SK-N-SH treated with all-trans-retinoic acid at 6 μM for 48 hours (cell line): ENCODE results near the gene P4HTM.

Experiments used
- BACH2 ChIP-seq: fragments of 250-450 bp; sonication (Bioruptor Pico); IDR thresholded peaks from 2 replicates; pipeline ENCODE4 v1.9.0; 2021; ENCODE audit warnings: mild to moderate bottlenecking, borderline replicate concordance
- CREB5 ChIP-seq: fragments of 250-450 bp; sonication (Bioruptor Pico); IDR thresholded peaks from 2 replicates; pipeline ENCODE4 v1.5.1; 2020; ENCODE audit warnings: low read depth, mild to moderate bottlenecking, moderate library complexity
- ESRRG ChIP-seq: fragments of 250-450 bp; sonication (Bioruptor Pico); IDR thresholded peaks from 2 replicates; pipeline ENCODE4 v1.6.1; 2021; ENCODE audit warnings: mild to moderate bottlenecking
- GLIS3 ChIP-seq: fragments of 250-450 bp; sonication (Bioruptor Pico); IDR thresholded peaks from 2 replicates; pipeline ENCODE4 v1.5.0; 2020; ENCODE audit warnings: mild to moderate bottlenecking, moderate library complexity
- PATZ1 ChIP-seq: fragments of 250-450 bp; sonication (Bioruptor Pico); IDR thresholded peaks from 2 replicates; pipeline ENCODE4 v1.8.0; 2020; ENCODE audit warnings: mild to moderate bottlenecking, moderate library complexity, borderline replicate concordance
- PPARA ChIP-seq: fragments of 250-450 bp; sonication (Bioruptor Pico); IDR thresholded peaks from 2 replicates; pipeline ENCODE4 v1.5.0; 2020; ENCODE audit warnings: mild to moderate bottlenecking, borderline replicate concordance
- RARB ChIP-seq: fragments of 250-450 bp; sonication (Bioruptor Pico); IDR thresholded peaks from 2 replicates; pipeline ENCODE4 v1.8.0; 2021; ENCODE audit warnings: mild to moderate bottlenecking, moderate library complexity
- ZFP3 ChIP-seq: fragments of 250-450 bp; sonication (Bioruptor Pico); IDR thresholded peaks from 2 replicates; pipeline ENCODE4 v1.5.0; 2020; ENCODE audit warnings: mild to moderate bottlenecking, moderate library complexity
- ZFP30 ChIP-seq: fragments of 450-650 bp; formaldehyde crosslinking; IDR thresholded peaks from 2 replicates; pipeline ENCODE4 v1.5.0; 2022; ENCODE audit warnings: mild to moderate bottlenecking, moderate library complexity

DNA sequence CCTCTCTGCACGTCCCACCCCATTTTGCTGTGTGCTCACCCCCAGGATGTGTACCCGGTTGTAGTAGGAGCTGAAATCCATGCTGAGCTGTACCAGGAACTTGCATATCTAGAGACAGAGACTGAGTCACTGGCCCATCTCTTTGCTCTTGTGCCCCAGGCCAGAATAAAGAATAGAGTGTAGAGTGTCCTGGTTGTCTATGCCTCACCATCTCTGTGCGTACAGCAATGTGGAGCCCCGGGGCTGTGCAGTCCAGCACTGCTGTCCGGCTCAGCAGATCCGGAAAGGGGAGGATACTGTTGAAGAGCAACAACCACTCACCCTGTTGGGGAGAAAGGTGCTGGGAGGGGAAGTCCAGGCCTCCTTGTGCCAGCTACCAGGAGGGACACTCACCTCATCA lies 25.7 kb downstream of the P4HTM start:
- no peak for TF ChIP-seq ZFP30 (CRISPR knock-in tag)
- TF ChIP-seq BACH2 (CRISPR knock-in tag): no peak
- no peak for TF ChIP-seq CREB5 (CRISPR knock-in tag)
- no peak for TF ChIP-seq PATZ1 (CRISPR knock-in tag)
- TF ChIP-seq PPARA (CRISPR knock-in tag): no peak
- TF ChIP-seq ZFP3 (CRISPR knock-in tag): no peak
- TF ChIP-seq GLIS3 (CRISPR knock-in tag): no peak
- no peak for TF ChIP-seq RARB
- no peak for TF ChIP-seq ESRRG (CRISPR knock-in tag)
